Measurements from ENCODE around the gene CDH13. TPM values are rescaled to one million over a fixed set of nuclear protein-coding genes. Genes with fewer than 3 reads are reported as not detected.

The CDH13 gene
- total RNA-seq, 2 experiments from 2014 or later = not detected

DNA sequence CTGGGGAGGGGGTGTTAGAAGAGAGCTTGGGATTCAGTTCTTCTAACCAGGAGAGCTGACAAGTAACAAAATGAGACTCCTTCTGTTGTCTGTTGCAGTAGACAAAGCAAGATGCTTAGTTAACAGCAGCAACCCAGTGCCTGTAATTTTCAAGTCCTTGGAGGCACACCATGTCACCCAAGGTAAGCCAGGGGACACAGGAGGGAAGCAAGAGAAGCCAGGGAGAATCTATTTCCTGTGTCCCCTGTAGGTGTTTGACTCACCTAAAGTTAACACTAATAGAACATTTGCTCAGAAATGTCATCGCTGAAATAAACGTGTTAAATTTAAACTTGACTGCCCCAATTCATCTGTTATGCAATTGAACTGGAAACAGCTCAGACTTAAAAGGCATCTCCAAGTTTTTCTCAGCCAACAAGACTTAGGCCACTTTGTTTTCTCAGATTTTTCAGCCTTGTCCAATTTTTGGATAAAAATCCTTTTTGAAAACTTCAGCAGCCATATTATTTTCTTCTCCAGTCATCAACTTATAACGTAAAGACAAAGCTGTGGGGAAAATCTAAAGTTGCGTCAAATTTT, 257.6 kb downstream of the CDH13 start:
- BruUV-seq (replicated peaks) = no TSS peak
- no peaks in the 10 kb centered on the region for H3K79me2 ChIP-seq (ENCODE audit: insufficient read depth, low read depth, low read length)
- DNase-seq (ENCODE audit: low spot score) = no peak
- H3K9me3 ChIP-seq (ENCODE audit: low read length) = no peaks in the 10 kb centered on the region
- no peak overlapping the region for H3K27ac ChIP-seq (ENCODE audit: low read depth, low read length, poor library complexity, severe bottlenecking)
- intact Hi-C loops (cut with micrococcal nuclease; ENCODE audit: unreplicated experiment) = no loop called here
- peaks cover 12% of the 10 kb centered on the region for H3K4me1 ChIP-seq (ENCODE audit: insufficient read depth, low read length, poor library complexity, severe bottlenecking)
- POLR2A ChIA-PET = interaction anchor here (0.5 kb wide), 1 partner anchor 350 kb away, joined by 3 read pairs; no protein-coding TSS in a partner anchor
- no peak overlapping the region for H3K4me2 ChIP-seq (ENCODE audit: low read length)
- H3K9me2 ChIP-seq (ENCODE audit: insufficient read depth, low read length) = no peaks in the 10 kb centered on the region
- CTCF ChIA-PET (ENCODE audit: unreplicated experiment) = no interaction called here
- H2AFZ ChIP-seq (ENCODE audit: low read length) = no peak overlapping the region
- TF ChIP-seq CTCF (conservative IDR thresholded peaks at IDR 0.05; ENCODE audit: low read length) = no peak
- no peak for TF ChIP-seq EZH2phosphoT487 (IDR thresholded peaks at IDR 0.05; ENCODE audit: borderline replicate concordance, low read depth, low read length)
- H3K36me3 ChIP-seq (ENCODE audit: insufficient read depth, low read length) = no peaks in the 10 kb centered on the region
- no peak overlapping the region for H3K4me3 ChIP-seq (ENCODE audit: low read depth, low read length, poor library complexity, severe bottlenecking)
- H4K20me1 ChIP-seq (ENCODE audit: insufficient read depth, low read length) = no peaks in the 10 kb centered on the region

DNA sequence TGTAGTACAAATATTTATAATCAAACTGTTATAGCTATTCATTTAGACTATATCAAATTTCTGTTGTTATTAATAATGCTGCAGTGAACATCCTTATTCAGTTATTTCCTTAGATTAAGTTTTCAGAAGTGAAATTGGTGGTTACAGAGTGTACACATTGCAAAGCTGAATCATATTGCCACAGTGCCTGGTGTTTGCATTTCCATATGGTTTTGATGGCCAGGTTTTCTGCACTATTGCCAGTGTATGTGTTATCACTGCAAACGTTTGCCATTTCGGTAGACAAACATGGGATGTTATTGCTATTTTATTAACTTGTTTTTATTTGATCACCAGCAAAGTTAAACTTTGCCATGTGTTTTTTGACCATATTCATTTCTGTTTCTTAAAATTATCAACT, 259.4 kb downstream of the CDH13 start:
- Histone ChIP-seq H3K4me2 (ENCODE audit: low read length) (no peak overlapping the region), H3K4me3 (ENCODE audit: low read depth, low read length, poor library complexity, severe bottlenecking) (no peak overlapping the region), H3K36me3 (ENCODE audit: insufficient read depth, low read length) (no peaks in the 10 kb centered on the region), H2AFZ (ENCODE audit: low read length) (no peak overlapping the region), H3K9me3 (ENCODE audit: low read length) (no peaks in the 10 kb centered on the region), H3K9me2 (ENCODE audit: insufficient read depth, low read length) (no peaks in the 10 kb centered on the region), H4K20me1 (ENCODE audit: insufficient read depth, low read length) (no peaks in the 10 kb centered on the region), H3K4me1 (ENCODE audit: insufficient read depth, low read length, poor library complexity, severe bottlenecking) (peaks cover 12% of the 10 kb centered on the region), H3K79me2 (ENCODE audit: insufficient read depth, low read depth, low read length) (no peaks in the 10 kb centered on the region), H3K27ac (ENCODE audit: low read depth, low read length, poor library complexity, severe bottlenecking) (no peak overlapping the region)
- no peak for TF ChIP-seq CTCF (conservative IDR thresholded peaks at IDR 0.05; ENCODE audit: low read length)
- TF ChIP-seq EZH2phosphoT487 (IDR thresholded peaks at IDR 0.05; ENCODE audit: borderline replicate concordance, low read depth, low read length) = no peak
- no peak for DNase-seq (ENCODE audit: low spot score)
- BruUV-seq (replicated peaks) = no TSS peak
- ChIA-PET CTCF (ENCODE audit: unreplicated experiment) (no interaction called here), POLR2A (interaction anchor here (0.6 kb wide), 1 partner anchor 635 kb away, joined by 4 read pairs; no protein-coding TSS in a partner anchor)
- intact Hi-C loops (cut with micrococcal nuclease; ENCODE audit: unreplicated experiment) = no loop called here

DNA sequence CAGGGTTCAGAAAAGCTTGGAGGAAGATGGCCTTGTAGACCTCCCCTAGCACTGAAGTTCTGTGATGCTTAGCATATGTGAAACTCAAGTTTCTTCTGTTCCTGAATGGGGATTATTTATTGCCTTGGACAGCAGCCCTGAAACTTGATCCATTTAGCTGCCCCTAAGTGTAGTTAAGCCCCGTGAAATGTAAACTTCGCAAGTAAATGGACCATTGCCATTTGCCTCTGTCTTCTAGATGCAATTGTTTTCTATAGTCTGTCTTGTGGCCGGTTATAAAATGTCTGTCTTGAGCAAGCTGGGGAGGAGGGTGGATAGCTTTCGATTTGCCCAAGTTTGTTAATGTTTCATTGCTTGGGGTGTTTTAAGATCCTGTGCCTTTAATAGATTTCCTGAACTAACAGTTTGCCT, 261.8 kb downstream of the CDH13 start:
- POLR2A ChIA-PET = interaction anchor here (1.0 kb wide), 1 partner anchor 9 kb away, joined by 5 read pairs; no protein-coding TSS in a partner anchor
- BruUV-seq (replicated peaks) = no TSS peak
- H3K9me3 ChIP-seq (ENCODE audit: low read length) = no peaks in the 10 kb centered on the region
- H3K4me2 ChIP-seq (ENCODE audit: low read length) = no peak overlapping the region
- H3K4me3 ChIP-seq (ENCODE audit: low read depth, low read length, poor library complexity, severe bottlenecking) = no peak overlapping the region
- peaks cover 4% of the 10 kb centered on the region for H3K4me1 ChIP-seq (ENCODE audit: insufficient read depth, low read length, poor library complexity, severe bottlenecking)
- no peaks in the 10 kb centered on the region for H3K36me3 ChIP-seq (ENCODE audit: insufficient read depth, low read length)
- no peak overlapping the region for H3K27ac ChIP-seq (ENCODE audit: low read depth, low read length, poor library complexity, severe bottlenecking)
- TF ChIP-seq CTCF (conservative IDR thresholded peaks at IDR 0.05; ENCODE audit: low read length) (no peak), EZH2phosphoT487 (IDR thresholded peaks at IDR 0.05; ENCODE audit: borderline replicate concordance, low read depth, low read length) (no peak)
- no peaks in the 10 kb centered on the region for H3K79me2 ChIP-seq (ENCODE audit: insufficient read depth, low read depth, low read length)
- no peak overlapping the region for H2AFZ ChIP-seq (ENCODE audit: low read length)
- DNase-seq (ENCODE audit: low spot score) = no peak
- H4K20me1 ChIP-seq (ENCODE audit: insufficient read depth, low read length) = no peaks in the 10 kb centered on the region
- intact Hi-C loops (cut with micrococcal nuclease; ENCODE audit: unreplicated experiment) = no loop called here
- CTCF ChIA-PET (ENCODE audit: unreplicated experiment) = no interaction called here
- no peaks in the 10 kb centered on the region for H3K9me2 ChIP-seq (ENCODE audit: insufficient read depth, low read length)

All from OCI-LY7 (cell line).